ENCODE measurements around the gene KCNA3. TPM values are rescaled to one million over a fixed set of nuclear protein-coding genes. Genes with fewer than 3 reads are reported as not detected.

Gene KCNA3
- total and polyA plus RNA-seq, 2 donors = 0.37 to 3.1 TPM

GRCh38 chr1:110643879-110644472, 30.8 kb downstream of the KCNA3 start:
- H3K4me3 ChIP-seq (ENCODE audit: low read depth, low read length) = no peak overlapping the region
- H3K27ac ChIP-seq (ENCODE audit: low read depth) = no peak overlapping the region
- 26% methylated on average over 4 of the region's 4 CpGs for WGBS
- DNase-seq (ENCODE audit: extremely low spot score) = no peak
- no peaks in the 10 kb centered on the region for H3K36me3 ChIP-seq (ENCODE audit: insufficient read depth)
- peaks cover 2% of the 10 kb centered on the region for H3K4me1 ChIP-seq (ENCODE audit: insufficient read depth)

DNA sequence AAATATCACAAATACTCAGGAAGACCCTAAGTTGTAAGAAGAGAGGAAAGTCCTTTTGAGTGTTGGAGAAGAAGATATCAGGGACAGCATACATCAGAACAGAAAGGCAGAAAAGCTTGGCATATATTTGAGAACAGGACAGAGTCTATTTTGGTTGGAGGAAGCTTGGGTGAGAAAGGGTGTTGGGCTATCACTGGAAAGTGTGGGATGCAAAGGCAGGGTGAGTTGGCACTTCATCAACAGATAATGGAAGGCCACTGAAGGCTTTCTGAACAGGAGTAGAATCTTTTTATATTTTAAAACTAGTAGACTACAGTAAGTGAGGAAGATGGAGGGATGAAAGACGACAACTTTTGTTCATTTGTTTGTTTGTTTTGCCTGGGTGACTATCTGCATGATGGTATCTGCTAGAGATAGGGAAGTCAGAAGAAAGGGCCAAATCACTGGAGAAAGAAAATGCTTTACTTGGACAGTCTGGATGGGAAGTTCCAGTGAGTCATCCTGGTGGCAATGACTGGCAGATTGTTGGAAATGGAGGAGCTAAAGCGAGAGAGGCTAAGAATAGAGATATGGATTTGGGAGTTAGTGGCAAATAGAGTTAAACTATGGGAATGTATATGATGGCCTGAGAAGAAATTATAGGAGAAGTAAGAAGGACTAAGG, 34.9 kb downstream of the KCNA3 start:
- no peaks in the 10 kb centered on the region for H3K36me3 ChIP-seq (ENCODE audit: insufficient read depth)
- H3K4me3 ChIP-seq (ENCODE audit: low read depth, low read length) = no peak overlapping the region
- no peak for DNase-seq (ENCODE audit: extremely low spot score)
- H3K4me1 ChIP-seq (ENCODE audit: insufficient read depth) = no peaks in the 10 kb centered on the region
- WGBS = 48% methylated on average over 2 of the region's 2 CpGs
- no peak overlapping the region for H3K27ac ChIP-seq (ENCODE audit: low read depth)

DNA sequence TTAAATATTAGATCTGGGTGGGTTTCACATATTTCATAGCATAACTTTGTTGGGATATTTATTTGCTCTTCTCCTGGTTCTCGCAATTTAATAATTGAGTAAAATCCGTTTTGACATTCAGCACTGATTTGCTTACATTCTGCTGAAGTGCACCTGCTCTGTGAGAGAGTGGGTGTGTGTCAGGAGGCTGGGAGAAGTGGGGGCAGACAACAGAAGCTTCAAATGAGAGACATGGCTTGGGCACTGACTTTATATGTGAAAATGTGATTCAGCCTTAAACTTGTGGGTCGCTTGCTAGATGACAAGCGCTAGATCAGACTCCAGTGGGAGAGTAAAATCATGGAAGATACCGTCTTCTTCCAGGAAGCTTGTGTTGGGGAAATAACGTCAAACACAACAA, 36.2 kb downstream of the KCNA3 start:
- Histone ChIP-seq H3K4me1 (ENCODE audit: insufficient read depth) (no peaks in the 10 kb centered on the region), H3K27ac (ENCODE audit: low read depth) (no peak overlapping the region), H3K36me3 (ENCODE audit: insufficient read depth) (no peaks in the 10 kb centered on the region), H3K4me3 (ENCODE audit: low read depth, low read length) (no peak overlapping the region)
- DNase-seq (ENCODE audit: extremely low spot score) = no peak
- 85% methylated on average over 6 of the region's 6 CpGs for WGBS

DNA sequence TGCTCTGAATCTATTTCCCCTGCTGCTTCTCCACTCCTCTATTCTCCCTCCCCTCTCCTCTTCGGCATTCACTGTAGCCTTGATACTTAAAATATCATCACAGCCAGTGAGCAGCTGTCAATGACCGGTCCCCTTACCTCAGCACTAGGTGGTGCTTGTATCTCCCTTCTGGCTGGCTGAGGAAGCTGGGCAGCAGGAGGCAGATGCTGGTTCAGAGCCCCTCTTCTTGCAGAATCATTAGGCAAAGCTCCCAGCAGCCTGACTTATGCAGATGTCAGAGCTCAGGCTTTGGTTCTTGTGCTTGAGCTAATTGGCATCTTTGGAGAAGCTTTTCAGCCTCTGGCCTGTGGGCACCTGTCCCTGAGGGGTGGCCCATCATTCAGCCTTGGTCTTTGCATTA, 36.7 kb downstream of the KCNA3 start:
- no peaks in the 10 kb centered on the region for H3K36me3 ChIP-seq (ENCODE audit: insufficient read depth)
- WGBS = 79% methylated on average over 2 of the region's 2 CpGs
- H3K4me1 ChIP-seq (ENCODE audit: insufficient read depth) = no peaks in the 10 kb centered on the region
- no peak overlapping the region for H3K4me3 ChIP-seq (ENCODE audit: low read depth, low read length)
- DNase-seq (ENCODE audit: extremely low spot score) = no peak
- no peak overlapping the region for H3K27ac ChIP-seq (ENCODE audit: low read depth)

- WGBS = 68% methylated on average over 3 of the region's 3 CpGs
- Histone ChIP-seq H3K36me3 (ENCODE audit: insufficient read depth) (no peaks in the 10 kb centered on the region), H3K27ac (ENCODE audit: low read depth) (no peak overlapping the region)
Measured at GRCh38 chr1:110637475-110637874, 37.3 kb downstream of the KCNA3 start.

GRCh38 chr1:110636149-110636935, 38.4 kb downstream of the KCNA3 start:
- DNase-seq (ENCODE audit: extremely low spot score) = no peak
- H3K4me1 ChIP-seq (ENCODE audit: insufficient read depth) = no peaks in the 10 kb centered on the region
- WGBS = 92% methylated on average over 4 of the region's 4 CpGs
- no peak overlapping the region for H3K4me3 ChIP-seq (ENCODE audit: low read depth, low read length)
- H3K36me3 ChIP-seq (ENCODE audit: insufficient read depth) = no peaks in the 10 kb centered on the region
- no peak overlapping the region for H3K27ac ChIP-seq (ENCODE audit: low read depth)

More at GRCh38 chr1:110637475-110637874, 37.3 kb downstream of the KCNA3 start:
- DNase-seq (ENCODE audit: extremely low spot score) = no peak
- Histone ChIP-seq H3K4me3 (ENCODE audit: low read depth, low read length) (no peak overlapping the region), H3K4me1 (ENCODE audit: insufficient read depth) (no peaks in the 10 kb centered on the region)

DNA sequence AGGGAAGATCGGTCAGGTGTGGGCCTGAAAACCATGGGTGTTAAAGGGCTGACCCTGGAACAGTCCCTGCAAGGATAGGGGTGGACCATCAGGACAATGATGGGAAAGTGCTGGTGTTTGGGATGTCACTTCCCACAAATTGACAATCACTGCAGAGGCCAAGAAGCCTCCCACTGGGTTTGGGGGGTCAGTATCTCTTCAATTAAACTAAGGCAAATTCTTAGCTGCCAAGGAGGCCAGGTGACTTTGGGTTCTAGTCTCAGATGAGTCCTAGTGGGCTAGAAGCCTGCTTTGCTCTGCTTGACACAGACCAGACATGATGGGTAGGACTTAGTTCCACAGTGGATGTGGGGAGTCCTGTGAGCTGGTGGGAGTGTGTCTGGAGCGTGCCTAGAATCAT, 39.3 kb downstream of the KCNA3 start:
- H3K4me1 ChIP-seq (ENCODE audit: insufficient read depth) = no peaks in the 10 kb centered on the region

GRCh38 chr1:110634455-110635311, 40.1 kb downstream of the KCNA3 start:
- H3K27ac ChIP-seq (ENCODE audit: low read depth) = no peak overlapping the region

More for the DNA sequence above, 39.3 kb downstream of the KCNA3 start:
- 90% methylated on average over 2 of the region's 2 CpGs for WGBS
- Histone ChIP-seq H3K27ac (ENCODE audit: low read depth) (no peak overlapping the region), H3K4me3 (ENCODE audit: low read depth, low read length) (no peak overlapping the region), H3K36me3 (ENCODE audit: insufficient read depth) (no peaks in the 10 kb centered on the region)
- no peak for DNase-seq (ENCODE audit: extremely low spot score)

DNA sequence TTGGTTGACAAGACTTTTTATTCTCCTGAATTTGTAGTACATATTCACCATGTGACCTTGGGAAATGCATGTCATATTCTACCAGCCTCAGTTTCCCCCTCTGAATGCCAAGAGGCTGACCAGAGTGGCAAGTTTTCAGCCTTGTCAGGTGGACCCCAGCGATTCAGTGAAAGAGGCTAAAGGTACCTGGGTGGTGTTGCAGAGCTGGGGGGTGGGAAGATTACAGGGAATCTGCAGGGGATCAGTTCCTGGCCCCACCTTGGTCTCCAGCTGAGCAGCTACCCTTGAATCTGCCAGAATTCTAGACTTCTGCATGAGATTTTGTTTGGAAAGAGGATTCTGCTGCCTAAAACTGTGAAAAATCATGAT, 40.7 kb downstream of the KCNA3 start:
- no peak for DNase-seq (ENCODE audit: extremely low spot score)
- 83% methylated on average over 1 of the region's 1 CpG for WGBS
- no peaks in the 10 kb centered on the region for H3K4me1 ChIP-seq (ENCODE audit: insufficient read depth)
- no peak overlapping the region for H3K4me3 ChIP-seq (ENCODE audit: low read depth, low read length)
- no peaks in the 10 kb centered on the region for H3K36me3 ChIP-seq (ENCODE audit: insufficient read depth)
- H3K27ac ChIP-seq (ENCODE audit: low read depth) = no peak overlapping the region

More at GRCh38 chr1:110634455-110635311, 40.1 kb downstream of the KCNA3 start:
- Histone ChIP-seq H3K36me3 (ENCODE audit: insufficient read depth) (no peaks in the 10 kb centered on the region), H3K4me3 (ENCODE audit: low read depth, low read length) (no peak overlapping the region), H3K4me1 (ENCODE audit: insufficient read depth) (no peaks in the 10 kb centered on the region)
- no peak for DNase-seq (ENCODE audit: extremely low spot score)
- 31% methylated on average over 7 of the region's 7 CpGs for WGBS

DNA sequence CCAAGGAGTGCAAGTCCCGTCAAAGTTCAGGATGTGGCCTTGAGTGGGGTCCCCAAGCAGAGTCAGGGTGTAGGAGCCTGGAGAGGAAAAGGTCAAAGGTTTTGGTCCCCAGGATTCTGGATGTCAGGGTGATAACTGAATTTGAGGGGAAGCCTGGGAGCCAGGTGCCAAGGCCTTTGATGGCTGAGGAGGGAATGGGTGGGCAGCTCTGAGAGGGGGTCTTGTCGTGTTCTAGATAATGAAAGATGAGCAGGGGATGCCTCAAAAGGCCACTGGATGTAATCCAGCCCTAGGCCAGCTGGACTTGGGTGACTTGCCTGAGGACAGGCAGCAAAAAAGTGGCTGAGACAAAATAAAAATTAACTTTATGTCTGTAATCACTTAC, 41.1 kb downstream of the KCNA3 start:
- H3K4me1 ChIP-seq (ENCODE audit: insufficient read depth) = no peaks in the 10 kb centered on the region
- no peaks in the 10 kb centered on the region for H3K36me3 ChIP-seq (ENCODE audit: insufficient read depth)
- 78% methylated on average over 2 of the region's 2 CpGs for WGBS
- no peak for DNase-seq (ENCODE audit: extremely low spot score)
- no peak overlapping the region for H3K4me3 ChIP-seq (ENCODE audit: low read depth, low read length)
- no peak overlapping the region for H3K27ac ChIP-seq (ENCODE audit: low read depth)

GRCh38 chr1:110631836-110632620, 42.7 kb downstream of the KCNA3 start:
- Histone ChIP-seq H3K36me3 (ENCODE audit: insufficient read depth) (no peaks in the 10 kb centered on the region), H3K4me1 (ENCODE audit: insufficient read depth) (no peaks in the 10 kb centered on the region), H3K4me3 (ENCODE audit: low read depth, low read length) (no peak overlapping the region), H3K27ac (ENCODE audit: low read depth) (no peak overlapping the region)
- no peak for DNase-seq (ENCODE audit: extremely low spot score)
- WGBS = 75% methylated on average over 6 of the region's 6 CpGs

DNA sequence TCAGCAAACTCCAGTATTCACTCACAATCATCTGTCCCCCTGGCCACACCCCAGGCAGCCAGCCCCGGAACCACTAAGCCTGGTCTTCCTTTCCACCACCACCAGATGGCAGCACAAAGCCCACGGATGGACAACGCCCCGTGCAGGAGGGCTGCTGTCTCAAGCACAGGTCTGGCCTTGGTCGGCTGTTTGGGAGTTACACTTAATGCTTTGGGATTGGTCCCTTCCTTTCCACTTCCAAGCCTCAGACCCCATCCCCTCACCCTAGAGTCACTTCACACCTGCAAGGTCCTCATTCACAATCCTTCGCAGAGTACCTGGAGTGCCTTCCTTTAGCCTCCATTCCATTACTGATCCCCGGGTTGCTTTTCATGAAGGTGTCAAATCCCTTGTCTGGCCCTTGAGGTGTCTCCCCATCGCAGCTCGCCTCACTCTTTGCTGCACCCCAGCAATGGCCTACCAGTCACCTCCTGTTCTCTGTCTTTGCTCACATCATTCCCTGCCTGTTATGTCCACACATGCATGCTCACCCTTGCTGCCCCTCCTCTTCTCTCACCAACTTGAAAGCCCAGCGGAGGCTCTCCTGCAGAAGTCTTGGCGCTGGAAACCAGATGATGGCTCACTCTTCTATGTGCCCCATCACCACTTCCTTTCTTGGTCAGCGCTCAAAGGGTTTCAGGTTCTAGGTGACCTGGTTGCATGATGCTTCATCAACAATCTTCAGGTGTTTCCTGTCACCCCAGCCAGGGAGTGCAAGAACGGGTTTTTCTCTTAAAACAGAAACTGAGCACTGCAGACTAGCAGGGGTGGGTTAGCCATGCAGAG, 43.7 kb downstream of the KCNA3 start:
- no peak for DNase-seq (ENCODE audit: extremely low spot score)
- H3K4me3 ChIP-seq (ENCODE audit: low read depth, low read length) = no peak overlapping the region
- WGBS = 38% methylated on average over 13 of the region's 13 CpGs

More for the DNA sequence above, 43.7 kb downstream of the KCNA3 start:
- H3K4me1 ChIP-seq (ENCODE audit: insufficient read depth) = no peaks in the 10 kb centered on the region
- no peak overlapping the region for H3K27ac ChIP-seq (ENCODE audit: low read depth)
- no peaks in the 10 kb centered on the region for H3K36me3 ChIP-seq (ENCODE audit: insufficient read depth)

Measured in urinary bladder (tissue), 4 donors.